WTC11 (cell line): ENCODE results near the gene WDR83.

Source experiments
- ATF6 ChIP-seq: sonication (generic); formaldehyde crosslinking; IDR thresholded peaks from 2 replicates; pipeline ENCODE4 v1.8.1; 2023; ENCODE audit warnings: mild to moderate bottlenecking, missing genetic modification reagents
- CREB1 ChIP-seq: sonication (generic); formaldehyde crosslinking; IDR thresholded peaks from 2 replicates; pipeline ENCODE4 v1.8.0; 2023; ENCODE audit warnings: mild to moderate bottlenecking, missing genetic modification reagents
- CREM ChIP-seq: sonication (generic); formaldehyde crosslinking; IDR thresholded peaks from 2 replicates; pipeline ENCODE4 v1.8.1; 2022; ENCODE audit warnings: mild to moderate bottlenecking, missing genetic modification reagents, moderate library complexity
- CTCF ChIP-seq: fragments of 200-600 bp; IDR thresholded peaks from 2 replicates; pipeline ENCODE4 v1.8.0; 2022; ENCODE audit warnings: antibody characterized with exemption
- E2F5 ChIP-seq: sonication (generic); formaldehyde crosslinking; IDR thresholded peaks from 2 replicates; pipeline ENCODE4 v1.8.1; 2022; ENCODE audit warnings: mild to moderate bottlenecking, moderate library complexity, missing genetic modification reagents
- ZNF263 ChIP-seq: sonication (generic); formaldehyde crosslinking; IDR thresholded peaks from 2 replicates; pipeline ENCODE4 v1.8.1; 2022; ENCODE audit warnings: low read depth, mild to moderate bottlenecking, moderate library complexity, missing genetic modification reagents
- ZNF317 ChIP-seq: sonication (generic); formaldehyde crosslinking; IDR thresholded peaks from 2 replicates; pipeline ENCODE4 v1.8.1; 2023; ENCODE audit warnings: low read depth, mild to moderate bottlenecking, moderate library complexity, missing genetic modification reagents, borderline replicate concordance
- ZNF416 ChIP-seq: fragments of 250-450 bp; sonication (Bioruptor Pico); IDR thresholded peaks from 2 replicates; pipeline ENCODE4 v1.9.0; 2021; ENCODE audit warnings: mild to moderate bottlenecking, inconsistent platforms
- TF ChIP-seq, protein P1 (sequence below): sonication (generic); formaldehyde crosslinking; IDR thresholded peaks from 2 replicates; pipeline ENCODE4 v1.8.1; 2022; ENCODE audit warnings: mild to moderate bottlenecking, missing genetic modification reagents, moderate library complexity, borderline replicate concordance
- TF ChIP-seq, protein P2 (sequence below): sonication (generic); formaldehyde crosslinking; IDR thresholded peaks from 2 replicates; pipeline ENCODE4 v1.8.0; 2022; ENCODE audit warnings: missing genetic modification reagents
- TF ChIP-seq, protein P3 (sequence below): sonication (generic); formaldehyde crosslinking; IDR thresholded peaks from 2 replicates; pipeline ENCODE4 v1.8.0; 2023; ENCODE audit warnings: mild to moderate bottlenecking, missing genetic modification reagents
- TF ChIP-seq, protein P4 (sequence below): sonication (generic); formaldehyde crosslinking; IDR thresholded peaks from 2 replicates; pipeline ENCODE4 v1.8.0; 2022; ENCODE audit warnings: mild to moderate bottlenecking, missing genetic modification reagents

- TF ChIP-seq ZNF416 (CRISPR knock-in tag) (no peak), CTCF (no peak), E2F5 (CRISPR knock-in tag) (no peak), ZNF263 (CRISPR knock-in tag) (no peak), CREM (no peak), CREB1 (CRISPR knock-in tag) (no peak), ATF6 (CRISPR knock-in tag) (no peak), ZNF317 (CRISPR knock-in tag) (no peak)
- TF ChIP-seq, protein P1, sequence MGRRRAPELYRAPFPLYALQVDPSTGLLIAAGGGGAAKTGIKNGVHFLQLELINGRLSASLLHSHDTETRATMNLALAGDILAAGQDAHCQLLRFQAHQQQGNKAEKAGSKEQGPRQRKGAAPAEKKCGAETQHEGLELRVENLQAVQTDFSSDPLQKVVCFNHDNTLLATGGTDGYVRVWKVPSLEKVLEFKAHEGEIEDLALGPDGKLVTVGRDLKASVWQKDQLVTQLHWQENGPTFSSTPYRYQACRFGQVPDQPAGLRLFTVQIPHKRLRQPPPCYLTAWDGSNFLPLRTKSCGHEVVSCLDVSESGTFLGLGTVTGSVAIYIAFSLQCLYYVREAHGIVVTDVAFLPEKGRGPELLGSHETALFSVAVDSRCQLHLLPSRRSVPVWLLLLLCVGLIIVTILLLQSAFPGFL (CRISPR knock-in tag) = no peak
- TF ChIP-seq, protein P2, sequence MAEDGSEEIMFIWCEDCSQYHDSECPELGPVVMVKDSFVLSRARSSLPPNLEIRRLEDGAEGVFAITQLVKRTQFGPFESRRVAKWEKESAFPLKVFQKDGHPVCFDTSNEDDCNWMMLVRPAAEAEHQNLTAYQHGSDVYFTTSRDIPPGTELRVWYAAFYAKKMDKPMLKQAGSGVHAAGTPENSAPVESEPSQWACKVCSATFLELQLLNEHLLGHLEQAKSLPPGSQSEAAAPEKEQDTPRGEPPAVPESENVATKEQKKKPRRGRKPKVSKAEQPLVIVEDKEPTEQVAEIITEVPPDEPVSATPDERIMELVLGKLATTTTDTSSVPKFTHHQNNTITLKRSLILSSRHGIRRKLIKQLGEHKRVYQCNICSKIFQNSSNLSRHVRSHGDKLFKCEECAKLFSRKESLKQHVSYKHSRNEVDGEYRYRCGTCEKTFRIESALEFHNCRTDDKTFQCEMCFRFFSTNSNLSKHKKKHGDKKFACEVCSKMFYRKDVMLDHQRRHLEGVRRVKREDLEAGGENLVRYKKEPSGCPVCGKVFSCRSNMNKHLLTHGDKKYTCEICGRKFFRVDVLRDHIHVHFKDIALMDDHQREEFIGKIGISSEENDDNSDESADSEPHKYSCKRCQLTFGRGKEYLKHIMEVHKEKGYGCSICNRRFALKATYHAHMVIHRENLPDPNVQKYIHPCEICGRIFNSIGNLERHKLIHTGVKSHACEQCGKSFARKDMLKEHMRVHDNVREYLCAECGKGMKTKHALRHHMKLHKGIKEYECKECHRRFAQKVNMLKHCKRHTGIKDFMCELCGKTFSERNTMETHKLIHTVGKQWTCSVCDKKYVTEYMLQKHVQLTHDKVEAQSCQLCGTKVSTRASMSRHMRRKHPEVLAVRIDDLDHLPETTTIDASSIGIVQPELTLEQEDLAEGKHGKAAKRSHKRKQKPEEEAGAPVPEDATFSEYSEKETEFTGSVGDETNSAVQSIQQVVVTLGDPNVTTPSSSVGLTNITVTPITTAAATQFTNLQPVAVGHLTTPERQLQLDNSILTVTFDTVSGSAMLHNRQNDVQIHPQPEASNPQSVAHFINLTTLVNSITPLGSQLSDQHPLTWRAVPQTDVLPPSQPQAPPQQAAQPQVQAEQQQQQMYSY = no peak
- TF ChIP-seq, protein P3, sequence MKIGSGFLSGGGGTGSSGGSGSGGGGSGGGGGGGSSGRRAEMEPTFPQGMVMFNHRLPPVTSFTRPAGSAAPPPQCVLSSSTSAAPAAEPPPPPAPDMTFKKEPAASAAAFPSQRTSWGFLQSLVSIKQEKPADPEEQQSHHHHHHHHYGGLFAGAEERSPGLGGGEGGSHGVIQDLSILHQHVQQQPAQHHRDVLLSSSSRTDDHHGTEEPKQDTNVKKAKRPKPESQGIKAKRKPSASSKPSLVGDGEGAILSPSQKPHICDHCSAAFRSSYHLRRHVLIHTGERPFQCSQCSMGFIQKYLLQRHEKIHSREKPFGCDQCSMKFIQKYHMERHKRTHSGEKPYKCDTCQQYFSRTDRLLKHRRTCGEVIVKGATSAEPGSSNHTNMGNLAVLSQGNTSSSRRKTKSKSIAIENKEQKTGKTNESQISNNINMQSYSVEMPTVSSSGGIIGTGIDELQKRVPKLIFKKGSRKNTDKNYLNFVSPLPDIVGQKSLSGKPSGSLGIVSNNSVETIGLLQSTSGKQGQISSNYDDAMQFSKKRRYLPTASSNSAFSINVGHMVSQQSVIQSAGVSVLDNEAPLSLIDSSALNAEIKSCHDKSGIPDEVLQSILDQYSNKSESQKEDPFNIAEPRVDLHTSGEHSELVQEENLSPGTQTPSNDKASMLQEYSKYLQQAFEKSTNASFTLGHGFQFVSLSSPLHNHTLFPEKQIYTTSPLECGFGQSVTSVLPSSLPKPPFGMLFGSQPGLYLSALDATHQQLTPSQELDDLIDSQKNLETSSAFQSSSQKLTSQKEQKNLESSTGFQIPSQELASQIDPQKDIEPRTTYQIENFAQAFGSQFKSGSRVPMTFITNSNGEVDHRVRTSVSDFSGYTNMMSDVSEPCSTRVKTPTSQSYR (CRISPR knock-in tag) = no peak
- TF ChIP-seq, protein P4, sequence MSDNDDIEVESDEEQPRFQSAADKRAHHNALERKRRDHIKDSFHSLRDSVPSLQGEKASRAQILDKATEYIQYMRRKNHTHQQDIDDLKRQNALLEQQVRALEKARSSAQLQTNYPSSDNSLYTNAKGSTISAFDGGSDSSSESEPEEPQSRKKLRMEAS (CRISPR knock-in tag) = no peak
Observed at GRCh38 chr19:12694641-12695040, 28.0 kb downstream of the WDR83 start.
